HG02763 (cell line): Measurements from ENCODE around the gene VPS13D.
"Not testable (repeated sequence)": the region's sequence is repeated elsewhere in the genome, so short reads cannot be mapped to it uniquely, and the experiment has no call there.

Experiments used
- ATAC-seq: cut with Tn5 transposase; IDR thresholded peaks from one replicate; pipeline ENCODE4 v1.9.1; 2021; ENCODE audit warnings: mild to moderate bottlenecking, moderate library complexity; ENCODE audit not compliant: unreplicated experiment

The VPS13D gene

GRCh38 chr1:12530462-12531178 is 300.8 kb downstream of the VPS13D start:
- ATAC-seq: no peak

- ATAC-seq: no peak
Observed at GRCh38 chr1:12531179-12531499, 301.3 kb downstream of the VPS13D start.

- no peak for ATAC-seq
Observed at GRCh38 chr1:12532405-12533315, 302.8 kb downstream of the VPS13D start.

GRCh38 chr1:12536023-12536639 is 306.3 kb downstream of the VPS13D start:
- ATAC-seq: no peak

- ATAC-seq: no peak
Observed at GRCh38 chr1:12537294-12537693, 307.5 kb downstream of the VPS13D start.

GRCh38 chr1:12537906-12538461 is 308.2 kb downstream of the VPS13D start:
- ATAC-seq: no peak

- not testable (repeated sequence) for ATAC-seq
Observed at GRCh38 chr1:12538536-12538935, 308.7 kb downstream of the VPS13D start.

- ATAC-seq: no peak
Observed at GRCh38 chr1:12539320-12539704, 309.5 kb downstream of the VPS13D start.

- no peak for ATAC-seq
Observed at GRCh38 chr1:12539705-12540579, 310.1 kb downstream of the VPS13D start.

- no peak for ATAC-seq
Observed at GRCh38 chr1:12540580-12541273, 310.9 kb downstream of the VPS13D start.

- no peak for ATAC-seq
Observed at GRCh38 chr1:12541274-12542137, 311.7 kb downstream of the VPS13D start.

- no peak for ATAC-seq
Observed at GRCh38 chr1:12542138-12542465, 312.3 kb downstream of the VPS13D start.

- no peak for ATAC-seq
Observed at GRCh38 chr1:12542616-12543592, 313.1 kb downstream of the VPS13D start.

- ATAC-seq: no peak
Observed at GRCh38 chr1:12543740-12544154, 313.9 kb downstream of the VPS13D start.

- no peak for ATAC-seq
Observed at GRCh38 chr1:12544357-12544756, 314.5 kb downstream of the VPS13D start.

GRCh38 chr1:12544992-12545391 is 315.2 kb downstream of the VPS13D start:
- no peak for ATAC-seq

GRCh38 chr1:12546771-12547585 is 317.1 kb downstream of the VPS13D start:
- no peak for ATAC-seq
